GM18505 (cell line): Measurements from ENCODE around the gene SNX9.

Source experiments
- ATAC-seq: cut with Tn5 transposase; IDR thresholded peaks from one replicate; pipeline ENCODE4 v1.9.1; 2021; ENCODE audit not compliant: unreplicated experiment
- POLR2A ChIP-seq: IDR thresholded peaks from 4 replicates; pipeline ENCODE4 v1.6.1; 2011; ENCODE audit warnings: borderline replicate concordance; ENCODE audit not compliant: insufficient read depth, insufficient read length; ENCODE audit errors: extremely low read depth

SNX9 gene

GRCh38 chr6:157811137-157811475 is 11.9 kb upstream of the SNX9 start:
- TF ChIP-seq POLR2A: no peak
- no peak for ATAC-seq

GRCh38 chr6:157811476-157812173 is 11.4 kb upstream of the SNX9 start:
- TF ChIP-seq POLR2A: no peak
- ATAC-seq: no peak

- ATAC-seq: no peak
- TF ChIP-seq POLR2A: no peak
These were observed 10.4 kb upstream of the SNX9 start for GRCh38 chr6:157812425-157813171.

GRCh38 chr6:157813191-157813590 is 9.9 kb upstream of the SNX9 start:
- TF ChIP-seq POLR2A: no peak
- no peak for ATAC-seq

GRCh38 chr6:157813750-157814455 is 9.1 kb upstream of the SNX9 start:
- no peak for ATAC-seq
- TF ChIP-seq POLR2A: no peak

- TF ChIP-seq POLR2A: no peak
- peak; percentile 47 for ATAC-seq
These were observed 8.2 kb upstream of the SNX9 start for GRCh38 chr6:157814883-157815282.

GRCh38 chr6:157821342-157822033 is 1.6 kb upstream of the SNX9 start:
- TF ChIP-seq POLR2A: no peak
- no peak for ATAC-seq

- peak; percentile 39 for ATAC-seq
- no peak for TF ChIP-seq POLR2A
These were observed 623 bp upstream of the SNX9 start for GRCh38 chr6:157822245-157823000.

- TF ChIP-seq POLR2A: no peak
- peak; percentile 38 for ATAC-seq
These were observed 703 bp downstream of the SNX9 start for GRCh38 chr6:157823528-157824370.

- ATAC-seq: no peak
- no peak for TF ChIP-seq POLR2A
These were observed 2.3 kb downstream of the SNX9 start for GRCh38 chr6:157825243-157825904.

GRCh38 chr6:157830354-157831017 is 7.4 kb downstream of the SNX9 start:
- ATAC-seq: peak; percentile 89
- no peak for TF ChIP-seq POLR2A
